Vagina (tissue), 2 donors: ENCODE results near the gene MIOX.
A peak's percentile ranks its signal among the peaks of the same experiment; 100 is the strongest.

Experiments used
- POLR2A ChIP-seq, 2 donors: fragments of 450-650 bp; IDR thresholded peaks; one replicate each; pipeline ENCODE4 v1.6.1; 2017; ENCODE audit warnings: antibody characterized with exemption in 2 of 2, mild to moderate bottlenecking in 2 of 2, moderate library complexity in 2 of 2
- POLR2AphosphoS5 ChIP-seq, 2 donors: sonication (generic); formaldehyde crosslinking; IDR thresholded peaks; one replicate each; pipeline ENCODE4 v1.9.0; 2017; ENCODE audit warnings: antibody characterized with exemption in 2 of 2, mild to moderate bottlenecking in 2 of 2, low read depth in 1 of 2; ENCODE audit not compliant: insufficient read depth in 1 of 2
- TF ChIP-seq, protein P1 (sequence below), 3 experiments: fragments of 450-650 bp in 2 of 3; fragments of 200-600 bp in 1 of 3; sonication (generic) in 1 of 3; IDR thresholded peaks; one replicate each; pipeline ENCODE4 v1.5.1; 2017 to 2019; ENCODE audit warnings: antibody characterized with exemption in 3 of 3, mild to moderate bottlenecking in 2 of 3, moderate library complexity in 2 of 3

DNA sequence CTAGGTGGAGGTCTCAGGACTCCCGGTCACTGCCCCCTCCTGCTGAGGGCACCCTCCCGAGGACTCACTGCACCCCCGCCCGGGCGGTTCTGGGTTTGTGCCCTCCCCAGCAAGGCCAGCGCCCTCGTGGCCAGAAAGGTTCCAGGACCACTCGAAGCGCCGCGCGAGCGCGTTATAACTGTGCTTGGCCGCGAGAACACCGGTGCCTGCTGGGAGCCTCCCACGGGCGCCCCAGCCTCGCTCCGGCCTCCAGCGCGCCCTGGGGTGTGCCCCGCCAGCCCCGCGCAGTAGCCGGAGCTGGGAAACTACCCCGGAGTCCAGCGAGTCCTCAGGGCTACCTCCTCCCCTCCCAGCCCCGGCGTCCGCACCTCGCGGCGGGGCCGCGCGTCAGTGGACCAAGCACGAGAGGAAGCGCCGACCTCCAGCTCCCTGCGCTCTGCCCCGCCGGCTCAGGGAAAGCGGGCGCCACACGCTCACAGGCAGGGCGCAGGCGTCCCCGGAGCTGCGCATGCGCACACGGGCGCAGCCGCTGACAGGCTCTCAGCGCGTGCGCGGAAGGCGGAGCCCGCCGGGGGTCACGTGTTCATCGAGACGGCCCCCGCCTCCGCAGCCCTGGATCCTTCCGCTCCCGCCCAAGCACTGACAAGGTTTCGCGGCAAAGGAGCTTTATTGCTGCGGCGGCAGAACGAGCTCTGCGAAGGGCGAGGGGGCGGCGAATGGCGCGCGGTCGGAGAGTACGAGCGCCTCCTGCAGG is 38.6 kb downstream of the MIOX start, which contains the start of gene SCO2:
- TF ChIP-seq POLR2A (IDR thresholded peaks at IDR 0.05) (peak; percentile 45 to 52), POLR2AphosphoS5 (IDR thresholded peaks at IDR 0.05; ENCODE audit: insufficient read depth in 1 of 2, low read depth in 1 of 2) (peak; percentile 79 to 90)
- TF ChIP-seq, protein P1, sequence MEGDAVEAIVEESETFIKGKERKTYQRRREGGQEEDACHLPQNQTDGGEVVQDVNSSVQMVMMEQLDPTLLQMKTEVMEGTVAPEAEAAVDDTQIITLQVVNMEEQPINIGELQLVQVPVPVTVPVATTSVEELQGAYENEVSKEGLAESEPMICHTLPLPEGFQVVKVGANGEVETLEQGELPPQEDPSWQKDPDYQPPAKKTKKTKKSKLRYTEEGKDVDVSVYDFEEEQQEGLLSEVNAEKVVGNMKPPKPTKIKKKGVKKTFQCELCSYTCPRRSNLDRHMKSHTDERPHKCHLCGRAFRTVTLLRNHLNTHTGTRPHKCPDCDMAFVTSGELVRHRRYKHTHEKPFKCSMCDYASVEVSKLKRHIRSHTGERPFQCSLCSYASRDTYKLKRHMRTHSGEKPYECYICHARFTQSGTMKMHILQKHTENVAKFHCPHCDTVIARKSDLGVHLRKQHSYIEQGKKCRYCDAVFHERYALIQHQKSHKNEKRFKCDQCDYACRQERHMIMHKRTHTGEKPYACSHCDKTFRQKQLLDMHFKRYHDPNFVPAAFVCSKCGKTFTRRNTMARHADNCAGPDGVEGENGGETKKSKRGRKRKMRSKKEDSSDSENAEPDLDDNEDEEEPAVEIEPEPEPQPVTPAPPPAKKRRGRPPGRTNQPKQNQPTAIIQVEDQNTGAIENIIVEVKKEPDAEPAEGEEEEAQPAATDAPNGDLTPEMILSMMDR (IDR thresholded peaks at IDR 0.05), result peak in 1 of 3 experiments; percentile 45
